HFFc6 (cell line): Measurements from ENCODE around the gene RBM28. TPM values are rescaled to one million over a fixed set of nuclear protein-coding genes. Genes with fewer than 3 reads are reported as not detected.
"Not testable (repeated sequence)": the region's sequence is repeated elsewhere in the genome, so short reads cannot be mapped to it uniquely, and the experiment has no call there.

ENCODE experiments used
- DNase-seq: peaks from one replicate; pipeline ENCODE4 v3.0.0-alpha.2; 2018
- H3K27ac Mint-ChIP-seq: 2 replicates; pipeline ENCODE4 v1.8.0; 2020; ENCODE audit warnings: mild to moderate bottlenecking, mixed read lengths
- H3K27me3 Mint-ChIP-seq: 2 replicates; pipeline ENCODE4 v1.8.0; 2021; ENCODE audit warnings: mild to moderate bottlenecking, moderate library complexity, mixed read lengths; ENCODE audit not compliant: insufficient read depth
- H3K36me3 Mint-ChIP-seq: 2 replicates; pipeline ENCODE4 v1.8.0; 2021; ENCODE audit warnings: low read depth, mixed read lengths
- H3K4me1 Mint-ChIP-seq: 2 replicates; pipeline ENCODE4 v1.8.0; 2020; ENCODE audit warnings: low read depth, mixed read lengths
- H3K4me3 Mint-ChIP-seq: 2 replicates; pipeline ENCODE4 v1.8.0; 2020; ENCODE audit warnings: mild to moderate bottlenecking, moderate library complexity, mixed read lengths
- H3K9me3 Mint-ChIP-seq: 2 replicates; pipeline ENCODE4 v1.8.0; 2020; ENCODE audit warnings: mild to moderate bottlenecking, mixed read lengths
- total RNA-seq, 6 experiments: library from RNA; stranded (reverse); fragmentation: NEBNext Ultra II Directional; extraction: Animal tissue kit (Norgen Biotek cat#: 25700); gene quantifications; 2 replicates in 1 of 6; 3 replicates in 5 of 6; pipeline ENCODE4 v1.2.3, GENCODE V29; 2021
- TF ChIP-seq, protein P1 (sequence below): fragments of 200-600 bp; sonication (generic); IDR thresholded peaks from 2 replicates; pipeline ENCODE4 v1.5.0; 2021; ENCODE audit warnings: antibody characterized with exemption, mild to moderate bottlenecking

The RBM28 gene
- total RNA-seq, 6 experiments from 2014 or later: 36.1 to 44.4 (median 37.8) TPM

GRCh38 chr7:128281605-128282380, 61.9 kb downstream of the RBM28 start:
- Mint-ChIP-seq H3K36me3 (peaks cover 33% of the 10 kb centered on the region), H3K27ac (no peak overlapping the region), H3K4me3 (no peak overlapping the region), H3K27me3 (peaks cover 3% of the 10 kb centered on the region; the same call in 1 of the 2 replicates), H3K9me3 (peaks cover 27% of the 10 kb centered on the region), H3K4me1 (no peaks in the 10 kb centered on the region)
- DNase-seq: no peak
- TF ChIP-seq, protein P1, sequence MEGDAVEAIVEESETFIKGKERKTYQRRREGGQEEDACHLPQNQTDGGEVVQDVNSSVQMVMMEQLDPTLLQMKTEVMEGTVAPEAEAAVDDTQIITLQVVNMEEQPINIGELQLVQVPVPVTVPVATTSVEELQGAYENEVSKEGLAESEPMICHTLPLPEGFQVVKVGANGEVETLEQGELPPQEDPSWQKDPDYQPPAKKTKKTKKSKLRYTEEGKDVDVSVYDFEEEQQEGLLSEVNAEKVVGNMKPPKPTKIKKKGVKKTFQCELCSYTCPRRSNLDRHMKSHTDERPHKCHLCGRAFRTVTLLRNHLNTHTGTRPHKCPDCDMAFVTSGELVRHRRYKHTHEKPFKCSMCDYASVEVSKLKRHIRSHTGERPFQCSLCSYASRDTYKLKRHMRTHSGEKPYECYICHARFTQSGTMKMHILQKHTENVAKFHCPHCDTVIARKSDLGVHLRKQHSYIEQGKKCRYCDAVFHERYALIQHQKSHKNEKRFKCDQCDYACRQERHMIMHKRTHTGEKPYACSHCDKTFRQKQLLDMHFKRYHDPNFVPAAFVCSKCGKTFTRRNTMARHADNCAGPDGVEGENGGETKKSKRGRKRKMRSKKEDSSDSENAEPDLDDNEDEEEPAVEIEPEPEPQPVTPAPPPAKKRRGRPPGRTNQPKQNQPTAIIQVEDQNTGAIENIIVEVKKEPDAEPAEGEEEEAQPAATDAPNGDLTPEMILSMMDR: no peak

- not testable (repeated sequence) for DNase-seq, H3K4me1 Mint-ChIP-seq, H3K4me3 Mint-ChIP-seq, H3K27me3 Mint-ChIP-seq, H3K27ac Mint-ChIP-seq
- Mint-ChIP-seq H3K9me3 (peaks cover 27% of the 10 kb centered on the region), H3K36me3 (peaks cover 28% of the 10 kb centered on the region)
Observed at GRCh38 chr7:128280451-128280850, 63.3 kb downstream of the RBM28 start.

DNA sequence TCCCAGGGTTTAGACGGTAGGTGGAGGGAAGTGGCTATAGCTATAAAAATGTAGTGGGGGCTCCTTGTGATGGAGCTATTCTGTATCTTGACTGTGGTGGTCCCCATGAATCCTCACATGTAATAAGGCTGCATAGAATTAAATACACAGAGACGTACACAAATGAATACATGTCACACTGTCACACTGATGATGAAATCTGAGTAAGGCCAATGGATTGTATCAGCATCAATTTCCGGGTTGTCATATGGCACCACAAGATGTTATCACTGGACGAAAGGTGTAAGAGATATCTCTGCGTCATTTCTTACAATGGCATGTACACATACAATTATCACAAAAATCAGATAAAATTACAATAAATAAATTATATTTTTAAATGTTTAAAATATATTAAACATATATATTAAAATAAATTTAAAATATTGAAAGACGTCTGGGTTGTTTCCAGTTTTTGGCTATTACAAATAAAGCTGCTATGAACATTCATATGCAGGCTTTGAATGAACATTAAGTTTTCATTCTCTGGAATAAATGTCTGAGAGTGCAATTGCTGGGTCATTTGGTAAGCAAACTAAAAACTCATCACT, 64.5 kb downstream of the RBM28 start:
- H3K4me3 Mint-ChIP-seq: no peak overlapping the region
- TF ChIP-seq, protein P1: no peak
- peaks cover 24% of the 10 kb centered on the region for H3K36me3 Mint-ChIP-seq
- no peak for DNase-seq
- H3K27ac Mint-ChIP-seq: no peak overlapping the region
- no peaks in the 10 kb centered on the region for H3K4me1 Mint-ChIP-seq
- peaks cover 8% of the 10 kb centered on the region for H3K27me3 Mint-ChIP-seq
- H3K9me3 Mint-ChIP-seq: peaks cover 27% of the 10 kb centered on the region

DNA sequence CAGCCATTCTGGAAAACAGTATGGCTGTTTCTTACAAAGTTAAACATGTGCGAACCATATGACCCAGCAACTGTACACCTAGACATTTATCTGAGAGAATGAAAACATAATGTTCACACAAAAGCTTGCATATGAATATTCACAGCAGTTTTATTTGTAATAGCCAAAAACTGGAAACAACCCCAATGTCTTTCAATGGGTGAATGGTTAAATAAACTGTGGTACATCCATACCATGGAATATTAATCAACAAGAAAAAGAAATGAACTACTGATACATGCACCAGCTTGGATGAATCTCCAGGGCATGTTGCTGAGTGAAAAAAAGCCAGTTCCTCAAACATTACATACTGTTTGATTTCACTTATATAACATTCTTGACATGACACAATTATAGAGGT, 65.3 kb downstream of the RBM28 start:
- Mint-ChIP-seq H3K27me3 (peaks cover 10% of the 10 kb centered on the region), H3K9me3 (peaks cover 27% of the 10 kb centered on the region), H3K4me1 (no peaks in the 10 kb centered on the region), H3K27ac (no peak overlapping the region), H3K36me3 (peaks cover 24% of the 10 kb centered on the region), H3K4me3 (no peak overlapping the region)
- TF ChIP-seq, protein P1: no peak
- no peak for DNase-seq

GRCh38 chr7:128275681-128276080, 68.0 kb downstream of the RBM28 start:
- TF ChIP-seq, protein P1: no peak
- Mint-ChIP-seq H3K4me1 (peaks cover 6% of the 10 kb centered on the region), H3K9me3 (peaks cover 16% of the 10 kb centered on the region), H3K36me3 (peaks cover 21% of the 10 kb centered on the region), H3K4me3 (no peak overlapping the region), H3K27ac (no peak overlapping the region), H3K27me3 (peaks cover 16% of the 10 kb centered on the region)
- DNase-seq: no peak

- Mint-ChIP-seq H3K4me3 (no peak overlapping the region), H3K27me3 (peaks cover 16% of the 10 kb centered on the region), H3K4me1 (peaks cover 6% of the 10 kb centered on the region), H3K27ac (no peak overlapping the region), H3K9me3 (peaks cover 11% of the 10 kb centered on the region), H3K36me3 (peaks cover 16% of the 10 kb centered on the region)
- TF ChIP-seq, protein P1: no peak
- DNase-seq: no peak
Observed at GRCh38 chr7:128274884-128275603, 68.7 kb downstream of the RBM28 start.
